ENCODE data around the gene ACTN2.

Gene ACTN2

DNA sequence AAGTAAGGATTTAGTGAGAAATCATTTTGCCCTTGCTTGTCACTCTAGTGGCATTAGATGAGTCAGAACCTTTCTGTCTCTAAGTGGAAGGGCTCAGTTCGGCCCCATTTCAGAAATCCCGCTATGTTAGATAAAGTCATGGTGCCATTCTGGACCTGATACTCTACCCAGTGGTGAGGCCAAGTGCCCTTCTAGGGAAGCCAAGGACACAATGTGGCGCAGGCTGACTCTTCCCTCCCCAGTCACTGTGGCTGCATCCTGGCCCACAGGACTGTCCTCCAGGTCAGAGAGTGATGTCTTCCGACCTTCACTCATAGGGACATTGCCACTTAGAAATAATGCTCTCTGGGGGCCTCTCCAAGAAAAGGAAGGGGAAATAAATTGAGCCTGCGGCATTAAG, 60.5 kb downstream of the ACTN2 start:
- no peak for DNase-seq
- Mint-ChIP-seq H3K9me3 (no peaks in the 10 kb centered on the region), H3K4me3 (no peak overlapping the region), H3K4me1 (no peaks in the 10 kb centered on the region), H3K27me3 (ENCODE audit: low read depth, poor library complexity) (no peaks in the 10 kb centered on the region), H3K27ac (no peak overlapping the region), H3K36me3 (ENCODE audit: low read depth) (no peaks in the 10 kb centered on the region)
- TF ChIP-seq, protein P1, sequence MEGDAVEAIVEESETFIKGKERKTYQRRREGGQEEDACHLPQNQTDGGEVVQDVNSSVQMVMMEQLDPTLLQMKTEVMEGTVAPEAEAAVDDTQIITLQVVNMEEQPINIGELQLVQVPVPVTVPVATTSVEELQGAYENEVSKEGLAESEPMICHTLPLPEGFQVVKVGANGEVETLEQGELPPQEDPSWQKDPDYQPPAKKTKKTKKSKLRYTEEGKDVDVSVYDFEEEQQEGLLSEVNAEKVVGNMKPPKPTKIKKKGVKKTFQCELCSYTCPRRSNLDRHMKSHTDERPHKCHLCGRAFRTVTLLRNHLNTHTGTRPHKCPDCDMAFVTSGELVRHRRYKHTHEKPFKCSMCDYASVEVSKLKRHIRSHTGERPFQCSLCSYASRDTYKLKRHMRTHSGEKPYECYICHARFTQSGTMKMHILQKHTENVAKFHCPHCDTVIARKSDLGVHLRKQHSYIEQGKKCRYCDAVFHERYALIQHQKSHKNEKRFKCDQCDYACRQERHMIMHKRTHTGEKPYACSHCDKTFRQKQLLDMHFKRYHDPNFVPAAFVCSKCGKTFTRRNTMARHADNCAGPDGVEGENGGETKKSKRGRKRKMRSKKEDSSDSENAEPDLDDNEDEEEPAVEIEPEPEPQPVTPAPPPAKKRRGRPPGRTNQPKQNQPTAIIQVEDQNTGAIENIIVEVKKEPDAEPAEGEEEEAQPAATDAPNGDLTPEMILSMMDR (IDR thresholded peaks at IDR 0.05) = no peak

DNA sequence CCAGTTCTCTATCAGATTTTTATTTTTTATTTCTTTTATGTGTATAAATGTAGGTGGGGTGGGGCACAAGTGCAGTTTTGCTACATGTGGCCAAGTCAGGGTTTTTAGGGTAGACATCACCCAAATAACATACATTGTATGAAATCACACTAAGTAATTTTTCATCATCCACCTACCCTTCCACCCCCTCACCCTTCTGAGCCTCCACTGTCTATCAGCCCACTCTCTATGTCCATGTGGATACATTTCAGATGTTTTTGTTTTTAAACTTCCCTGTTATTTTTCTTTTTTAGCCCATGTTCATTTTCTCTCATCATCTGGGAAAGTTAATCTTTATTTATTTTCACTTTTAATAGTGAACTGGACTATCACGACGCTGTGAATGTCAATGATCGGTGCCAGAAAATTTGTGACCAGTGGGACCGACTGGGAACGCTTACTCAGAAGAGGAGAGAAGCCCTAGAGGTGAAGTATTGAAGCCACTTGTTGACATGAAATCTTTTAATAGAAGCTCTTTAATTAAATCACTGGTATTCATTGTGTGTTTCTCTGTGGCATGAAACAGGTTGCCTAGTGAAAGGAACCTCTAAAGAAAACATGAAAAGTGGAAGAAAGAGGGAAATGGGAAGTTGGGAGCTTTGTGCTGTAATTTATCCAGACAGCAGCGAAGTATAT, 61.1 kb downstream of the ACTN2 start:
- H3K9me3 Mint-ChIP-seq = no peaks in the 10 kb centered on the region
- no peaks in the 10 kb centered on the region for H3K27me3 Mint-ChIP-seq (ENCODE audit: low read depth, poor library complexity)
- no peak overlapping the region for H3K4me3 Mint-ChIP-seq
- H3K4me1 Mint-ChIP-seq = no peaks in the 10 kb centered on the region
- DNase-seq = no peak
- TF ChIP-seq, protein P1 (IDR thresholded peaks at IDR 0.05) = no peak
- no peaks in the 10 kb centered on the region for H3K36me3 Mint-ChIP-seq (ENCODE audit: low read depth)
- H3K27ac Mint-ChIP-seq = no peak overlapping the region

DNA sequence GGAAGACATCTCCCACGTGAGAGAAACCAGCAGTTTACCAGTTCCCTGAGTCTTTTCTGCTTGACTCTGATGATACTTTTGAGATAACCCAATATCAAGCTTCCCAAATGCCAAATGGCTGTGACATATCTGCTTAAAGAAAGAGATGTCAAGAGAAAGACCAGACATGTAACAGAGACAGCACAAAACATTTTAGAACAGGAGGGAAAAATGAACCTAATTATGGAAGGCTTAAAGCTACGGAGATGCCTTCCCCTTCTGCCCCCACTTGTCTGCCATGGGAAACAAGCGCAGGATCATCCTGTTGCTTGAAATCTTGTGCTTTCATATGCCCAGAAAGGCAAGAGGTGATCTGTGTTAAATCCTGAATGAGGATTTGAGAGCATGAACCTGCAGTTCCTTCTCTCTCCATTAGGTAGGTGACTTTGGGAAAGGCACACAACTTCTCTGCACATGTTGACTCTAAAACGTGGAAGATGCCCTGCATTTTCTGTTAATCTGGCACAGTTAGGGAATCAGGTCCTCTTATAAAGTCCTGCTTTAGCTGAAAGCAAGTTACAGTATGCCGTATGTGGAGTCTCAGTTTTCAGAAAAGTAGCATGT, 62.1 kb downstream of the ACTN2 start:
- H3K4me3 Mint-ChIP-seq = no peak overlapping the region
- TF ChIP-seq, protein P1 (IDR thresholded peaks at IDR 0.05) = no peak
- no peak for DNase-seq
- H3K27me3 Mint-ChIP-seq (ENCODE audit: low read depth, poor library complexity) = no peaks in the 10 kb centered on the region
- H3K27ac Mint-ChIP-seq = no peak overlapping the region
- no peaks in the 10 kb centered on the region for H3K36me3 Mint-ChIP-seq (ENCODE audit: low read depth)
- H3K4me1 Mint-ChIP-seq = no peaks in the 10 kb centered on the region
- H3K9me3 Mint-ChIP-seq = no peaks in the 10 kb centered on the region

DNA sequence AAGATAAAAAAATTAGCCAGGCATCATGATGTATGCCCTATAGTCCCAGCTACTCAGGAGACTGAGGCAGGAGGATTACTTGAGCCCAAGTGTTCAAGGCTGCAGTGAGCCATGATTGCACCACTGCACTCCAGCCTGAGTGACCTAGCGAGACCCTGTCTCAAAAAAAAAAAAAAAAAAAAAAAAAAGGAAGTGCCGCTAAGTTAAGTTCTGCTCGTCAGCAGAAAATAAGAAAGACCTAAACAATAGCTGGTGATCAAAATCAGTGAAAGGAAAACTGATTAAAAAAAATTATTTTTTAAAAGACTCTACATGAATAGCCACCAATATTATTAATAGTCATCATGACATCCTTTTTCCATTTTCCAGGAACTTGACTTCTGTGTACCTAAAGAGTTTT, 64.6 kb downstream of the ACTN2 start:
- Mint-ChIP-seq H3K36me3 (ENCODE audit: low read depth) (no peaks in the 10 kb centered on the region), H3K4me1 (no peaks in the 10 kb centered on the region), H3K9me3 (no peaks in the 10 kb centered on the region), H3K4me3 (no peak overlapping the region), H3K27me3 (ENCODE audit: low read depth, poor library complexity) (no peaks in the 10 kb centered on the region), H3K27ac (no peak overlapping the region)
- TF ChIP-seq, protein P1 (IDR thresholded peaks at IDR 0.05) = no peak
- no peak for DNase-seq

DNA sequence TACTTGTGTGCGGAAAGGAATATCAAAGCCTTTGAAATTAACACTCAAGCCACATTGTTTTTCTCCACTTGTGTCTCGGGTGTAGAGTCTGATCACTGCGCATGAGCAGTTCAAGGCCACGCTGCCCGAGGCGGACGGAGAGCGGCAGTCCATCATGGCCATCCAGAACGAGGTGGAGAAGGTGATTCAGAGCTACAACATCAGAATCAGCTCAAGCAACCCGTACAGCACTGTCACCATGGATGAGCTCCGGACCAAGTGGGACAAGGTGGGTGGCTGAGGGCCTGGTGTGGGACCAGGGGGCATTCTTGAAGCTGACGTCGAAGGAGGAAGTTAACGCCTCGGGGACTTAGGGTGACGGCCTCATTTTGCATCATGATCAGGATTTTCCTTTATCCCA, 65.1 kb downstream of the ACTN2 start:
- Mint-ChIP-seq H3K27me3 (ENCODE audit: low read depth, poor library complexity) (no peaks in the 10 kb centered on the region), H3K36me3 (ENCODE audit: low read depth) (no peaks in the 10 kb centered on the region), H3K4me3 (no peak overlapping the region), H3K27ac (no peak overlapping the region), H3K4me1 (no peaks in the 10 kb centered on the region), H3K9me3 (no peaks in the 10 kb centered on the region)
- no peak for DNase-seq
- TF ChIP-seq, protein P1 (IDR thresholded peaks at IDR 0.05) = no peak

DNA sequence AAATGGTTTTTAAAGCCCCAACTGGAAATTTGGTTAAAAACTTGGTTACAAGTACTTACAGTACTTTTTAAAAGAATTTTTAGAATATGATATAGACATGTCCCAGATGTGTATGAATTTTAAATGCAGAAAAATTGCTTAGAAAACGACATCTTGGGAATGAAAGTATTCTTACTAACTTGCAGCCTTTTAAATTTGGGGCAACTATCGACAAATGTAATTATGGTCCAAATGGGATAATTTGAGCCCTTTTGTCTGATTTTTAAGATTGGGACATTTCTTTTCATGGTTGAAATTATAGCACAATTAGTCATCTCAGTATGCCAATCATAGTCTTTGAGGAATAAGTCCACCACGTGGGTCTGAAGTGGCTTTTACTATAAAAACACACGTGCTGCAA, 65.6 kb downstream of the ACTN2 start:
- no peaks in the 10 kb centered on the region for H3K27me3 Mint-ChIP-seq (ENCODE audit: low read depth, poor library complexity)
- no peak for DNase-seq
- TF ChIP-seq, protein P1 (IDR thresholded peaks at IDR 0.05) = no peak
- H3K36me3 Mint-ChIP-seq (ENCODE audit: low read depth) = no peaks in the 10 kb centered on the region
- H3K4me1 Mint-ChIP-seq = no peaks in the 10 kb centered on the region
- H3K4me3 Mint-ChIP-seq = no peak overlapping the region
- H3K27ac Mint-ChIP-seq = no peak overlapping the region
- no peaks in the 10 kb centered on the region for H3K9me3 Mint-ChIP-seq

All from nephron progenitor cell (in vitro differentiated cells).